IMR-90 (cell line): ENCODE data around the gene CIAO2A. TPM values are rescaled to one million over a fixed set of nuclear protein-coding genes. Genes with fewer than 3 reads are reported as not detected.

Experiments
- ATAC-seq: fragments of 200-7000 bp; cut with Tn5 transposase; 2 replicates; pipeline ENCODE4 v1.9.1; 2020; ENCODE audit warnings: low read depth, mild to moderate bottlenecking, moderate library complexity
- BruUV-seq: library from RNA; stranded (reverse); fragments of 400-500 nt; replicated peaks from 2 replicates; lab custom pipeline; 2021; lab: Mats Ljungman, UMichigan
- CTCF ChIA-PET: fragments of 300-600 bp; formaldehyde crosslinking; extraction: SDS; loops from one replicate; lab custom pipeline; 2021; ENCODE audit warnings: antibody characterized with exemption; lab: Yijun Ruan, JAX
- POLR2A ChIA-PET: fragments of 300-600 bp; sonication (Branson Sonifier 250); formaldehyde crosslinking; loops from one replicate; lab custom pipeline; 2022; ENCODE audit warnings: antibody characterized with exemption; ENCODE audit not compliant: unreplicated experiment; lab: Charles Lee
- DNase-seq: peaks from one replicate; pipeline ENCODE4 v3.0.0; 2013
- H2AFZ ChIP-seq: replicated peaks from 2 replicates; pipeline ENCODE3; 2013; ENCODE audit warnings: low read length, mild to moderate bottlenecking; ENCODE audit not compliant: poor library complexity
- H2AK5ac ChIP-seq: 2 replicates; pipeline ENCODE4 v1.6.1; 2013; ENCODE audit warnings: low read depth, low read length, inconsistent platforms
- H2AK9ac ChIP-seq: replicated peaks from 2 replicates; pipeline ENCODE3; 2013; ENCODE audit warnings: mild to moderate bottlenecking, low read depth, low read length, moderate library complexity; ENCODE audit not compliant: poor library complexity
- H2BK120ac ChIP-seq: 2 replicates; pipeline ENCODE4 v1.6.1; 2013; ENCODE audit warnings: low read depth, low read length, inconsistent platforms
- H2BK15ac ChIP-seq: 3 replicates; pipeline ENCODE4 v1.6.1; 2013; ENCODE audit warnings: low read depth, low read length, inconsistent platforms
- H2BK20ac ChIP-seq: 2 replicates; pipeline ENCODE4 v1.6.1; 2013; ENCODE audit warnings: low read depth, mild to moderate bottlenecking, inconsistent platforms, low read length, moderate library complexity
- H2BK5ac ChIP-seq: 2 replicates; pipeline ENCODE4 v1.6.1; 2013; ENCODE audit warnings: mild to moderate bottlenecking, low read depth, low read length, inconsistent platforms; ENCODE audit not compliant: poor library complexity, severe bottlenecking
- H3K14ac ChIP-seq: replicated peaks from 2 replicates; pipeline ENCODE4 v1.6.1; 2013; ENCODE audit warnings: low read depth, low read length, inconsistent platforms
- H3K18ac ChIP-seq: 2 replicates; pipeline ENCODE4 v1.6.1; 2013; ENCODE audit warnings: low read depth, low read length, control low read depth
- H3K23ac ChIP-seq: 2 replicates; pipeline ENCODE4 v1.6.1; 2013; ENCODE audit warnings: low read depth, low read length, inconsistent platforms
- H3K27ac ChIP-seq: 2 replicates; pipeline ENCODE4 v1.5.1; 2013; ENCODE audit warnings: mild to moderate bottlenecking, control low read depth, low read length; ENCODE audit not compliant: insufficient read depth
- H3K27me3 ChIP-seq: 2 replicates; pipeline ENCODE4 v1.6.1; 2013; ENCODE audit warnings: low read length; ENCODE audit not compliant: control insufficient read depth, insufficient read depth
- H3K36me3 ChIP-seq: 2 replicates; pipeline ENCODE4 v1.6.1; 2013; ENCODE audit warnings: low read length, mixed read lengths; ENCODE audit not compliant: control insufficient read depth, insufficient read depth
- H3K4ac ChIP-seq: 2 replicates; pipeline ENCODE4 v1.6.1; 2013; ENCODE audit warnings: low read depth, low read length, inconsistent platforms
- H3K4me1 ChIP-seq: 2 replicates; pipeline ENCODE4 v1.6.1; 2013; ENCODE audit warnings: low read length, mixed read lengths; ENCODE audit not compliant: control insufficient read depth, insufficient read depth
- H3K4me2 ChIP-seq: 2 replicates; pipeline ENCODE4 v1.6.1; 2013; ENCODE audit warnings: low read depth, mild to moderate bottlenecking, control low read depth, low read length, moderate library complexity
- H3K4me3 ChIP-seq: 2 replicates; pipeline ENCODE4 v1.5.1; 2013; ENCODE audit warnings: low read depth, mild to moderate bottlenecking, control low read depth, low read length, moderate library complexity; ENCODE audit not compliant: insufficient read depth
- H3K56ac ChIP-seq: 2 replicates; pipeline ENCODE4 v1.6.1; 2013; ENCODE audit warnings: low read length, inconsistent platforms; ENCODE audit not compliant: insufficient read depth; ENCODE audit errors: extremely low read depth
- H3K79me1 ChIP-seq, 2 experiments: 2 replicates each; pipeline ENCODE4 v1.6.1; 2013; ENCODE audit warnings: low read length in 2 of 2, inconsistent platforms in 1 of 2, low read depth in 1 of 2
- H3K9ac ChIP-seq: 2 replicates; pipeline ENCODE4 v1.6.1; 2013; ENCODE audit warnings: low read depth, low read length, control low read depth
- H3K9me1 ChIP-seq: 2 replicates; pipeline ENCODE4 v1.6.1; 2013; ENCODE audit warnings: low read length, inconsistent platforms; ENCODE audit not compliant: insufficient read depth
- H3K9me3 ChIP-seq: 2 replicates; pipeline ENCODE4 v1.6.1; 2013; ENCODE audit warnings: low read length; ENCODE audit not compliant: control insufficient read depth, insufficient read depth
- H4K20me1 ChIP-seq: 2 replicates; pipeline ENCODE4 v1.6.1; 2013; ENCODE audit warnings: low read length, inconsistent platforms; ENCODE audit not compliant: insufficient read depth
- H4K5ac ChIP-seq: 2 replicates; pipeline ENCODE4 v1.6.1; 2013; ENCODE audit warnings: mild to moderate bottlenecking, low read depth, low read length, control low read depth
- H4K8ac ChIP-seq, 2 experiments: 2 replicates each; pipeline ENCODE4 v1.6.1; 2013; ENCODE audit warnings: low read depth in 2 of 2, low read length in 2 of 2, control low read depth in 1 of 2, inconsistent platforms in 1 of 2
- H4K91ac ChIP-seq: 2 replicates; pipeline ENCODE4 v1.6.1; 2013; ENCODE audit warnings: low read depth, low read length, inconsistent platforms; ENCODE audit not compliant: insufficient read depth
- BHLHE40 ChIP-seq: fragments of 150-350 bp; IDR thresholded peaks from 2 replicates; pipeline ENCODE4 v1.6.1; 2016; ENCODE audit warnings: mild to moderate bottlenecking, low read depth, low read length
- CEBPB ChIP-seq: IDR thresholded peaks from 2 replicates; pipeline ENCODE4 v1.6.1; 2012; ENCODE audit warnings: low read depth, low read length, improper control_type of control experiment
- CHD1 ChIP-seq: IDR thresholded peaks from 2 replicates; pipeline ENCODE4 v1.6.1; 2012; ENCODE audit warnings: low read depth, low read length, improper control_type of control experiment
- FOS ChIP-seq: fragments of 150-350 bp; IDR thresholded peaks from 2 replicates; pipeline ENCODE4 v1.6.1; 2016; ENCODE audit warnings: low read depth, low read length
- MAFK ChIP-seq: IDR thresholded peaks from 2 replicates; pipeline ENCODE4 v1.6.1; 2012; ENCODE audit warnings: low read depth, low read length, improper control_type of control experiment
- MAZ ChIP-seq: IDR thresholded peaks from 2 replicates; pipeline ENCODE4 v1.6.1; 2012; ENCODE audit warnings: low read depth, mild to moderate bottlenecking, low read length, improper control_type of control experiment, moderate library complexity, borderline replicate concordance
- MXI1 ChIP-seq: IDR thresholded peaks from 2 replicates; pipeline ENCODE4 v1.6.1; 2012; ENCODE audit warnings: low read depth, mild to moderate bottlenecking, low read length, moderate library complexity, borderline replicate concordance
- NFE2L2 ChIP-seq: fragments of 150-350 bp; IDR thresholded peaks from 2 replicates; pipeline ENCODE4 v1.6.1; 2016; ENCODE audit warnings: low read depth, mild to moderate bottlenecking, low read length
- POLR2A ChIP-seq: IDR thresholded peaks from 2 replicates; pipeline ENCODE4 v1.6.1; 2012; ENCODE audit warnings: mild to moderate bottlenecking, low read depth, low read length
- RAD21 ChIP-seq: IDR thresholded peaks from 2 replicates; pipeline ENCODE4 v1.6.1; 2012; ENCODE audit warnings: low read length, improper control_type of control experiment
- RCOR1 ChIP-seq: IDR thresholded peaks from 2 replicates; pipeline ENCODE4 v1.6.1; 2012; ENCODE audit warnings: mild to moderate bottlenecking, low read length, improper control_type of control experiment; ENCODE audit not compliant: insufficient replicate concordance
- RFX5 ChIP-seq: IDR thresholded peaks from 2 replicates; pipeline ENCODE4 v1.8.0; 2012; ENCODE audit warnings: low read depth, mild to moderate bottlenecking, low read length, moderate library complexity
- SMC3 ChIP-seq: fragments of 150-350 bp; IDR thresholded peaks from 2 replicates; pipeline ENCODE4 v1.6.1; 2016; ENCODE audit warnings: low read depth, mild to moderate bottlenecking, antibody characterized with exemption, low read length, moderate library complexity
- WGBS, 2 experiments: methylation state at CpG; one replicate each; pipeline versions ENCODE4 v1.1.5 to v1.1.7; 2013; ENCODE audit warnings: missing lambda C conversion rate in 2 of 2; ENCODE audit not compliant: insufficient read length in 1 of 2; ENCODE audit errors: extremely low coverage in 2 of 2; 5-methylcytosine and 5-hydroxymethylcytosine counted together
- dilution Hi-C: fragments of 300-500 bp; cut with HindIII; formaldehyde crosslinking; loops from one replicate; pipeline ENCODE4 v1.14.3; 2018; ENCODE audit warnings: low sequenced_read_pairs; ENCODE audit not compliant: unreplicated experiment
- in situ Hi-C: fragments of 300-500 bp; cut with MboI; formaldehyde crosslinking; loops from 3 replicates; pipeline ENCODE4 v1.14.3; 2019; ENCODE audit warnings: low sequenced_read_pairs, inconsistent platforms, mixed read lengths
- intact Hi-C: fragments of 100-400 bp; cut with micrococcal nuclease; formaldehyde crosslinking; loops from 2 replicates; pipeline ENCODE4 v1.10.0; 2022
- polyA plus RNA-seq, 3 experiments: library from polyadenylated mRNA; depleted of rRNA; stranded (reverse); fragments of >200 nt; gene quantifications; 2 replicates each; pipeline ENCODE4 v1.2.3, GENCODE V29; 2012; ENCODE audit warnings: low replicate concordance in 1 of 3
- total RNA-seq: library from RNA; depleted of rRNA; stranded (reverse); fragments of >200 nt; gene quantifications from 2 replicates; pipeline ENCODE4 v1.2.3, GENCODE V29; 2012
- TF ChIP-seq, protein P1 (sequence below): fragments of 150-350 bp; IDR thresholded peaks from 2 replicates; pipeline ENCODE4 v1.6.1; 2016; ENCODE audit warnings: low read depth, mild to moderate bottlenecking, low read length, moderate library complexity, borderline replicate concordance
- TF ChIP-seq, protein P2 (sequence below): fragments of 150-350 bp; IDR thresholded peaks from 2 replicates; pipeline ENCODE4 v1.6.1; 2017; ENCODE audit warnings: mild to moderate bottlenecking, antibody characterized with exemption, low read length, low read depth
- TF ChIP-seq, protein P3 (sequence below): conservative IDR thresholded peaks from 2 replicates; pipeline ENCODE4 v1.5.1; 2012; ENCODE audit warnings: mild to moderate bottlenecking, low read depth, low read length, improper control_type of control experiment

Gene CIAO2A
- total and polyA plus RNA-seq, 2 of the 4 experiments (the other 2 are of a cell fraction): 36.7 to 38.3 TPM

DNA sequence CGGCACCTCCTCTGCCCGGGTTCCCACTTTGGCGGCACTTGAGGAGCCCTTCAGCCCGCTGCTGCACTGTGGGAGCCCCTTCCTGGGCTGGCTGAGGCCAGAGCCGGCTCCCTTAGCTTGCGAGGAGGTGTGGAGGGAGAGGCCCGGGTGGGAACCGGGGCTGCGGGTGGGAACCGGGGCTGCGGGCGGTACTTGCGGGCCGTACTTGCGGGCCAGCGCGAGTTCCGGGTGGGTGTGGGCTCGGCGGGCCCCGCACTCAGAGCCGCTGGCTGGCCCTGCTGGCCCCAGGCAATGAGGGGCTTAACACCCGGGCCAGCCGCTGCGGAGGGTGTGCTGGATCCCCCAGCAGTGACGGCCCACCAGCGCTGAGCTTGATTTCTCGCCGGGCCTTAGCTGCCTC lies 32.9 kb downstream of the CIAO2A start:
- Histone ChIP-seq H3K27ac (no peak overlapping the region), H2AK5ac (no peak overlapping the region), H3K23ac (no peak overlapping the region), H2AK9ac (no peak overlapping the region), H3K9ac (no peak overlapping the region), H4K20me1 (no peaks in the 10 kb centered on the region), H4K8ac (no peak overlapping the region), H4K5ac (no peak overlapping the region), H3K9me3 (no peaks in the 10 kb centered on the region), H2BK120ac (no peak overlapping the region), H3K4me3 (no peak overlapping the region), H3K18ac (no peak overlapping the region), H3K36me3 (no peaks in the 10 kb centered on the region), H3K4ac (no peak overlapping the region), H3K56ac (no peak overlapping the region), H2BK5ac (no peak overlapping the region), H4K91ac (no peak overlapping the region), H2BK20ac (no peak overlapping the region), H3K4me1 (no peaks in the 10 kb centered on the region), H3K79me1 (no peaks in the 10 kb centered on the region), H3K14ac (no peak overlapping the region), H3K4me2 (no peak overlapping the region), H2BK15ac (no peak overlapping the region), H3K27me3 (no peaks in the 10 kb centered on the region), H2AFZ (no peak overlapping the region), H3K9me1 (no peaks in the 10 kb centered on the region)
- ChIA-PET CTCF (no interaction called here), POLR2A (no interaction called here)
- intact Hi-C loops: loop anchor here (10.0 kb wide), 1 partner anchor 596 kb away; no protein-coding TSS in a partner anchor
- dilution Hi-C loops: no loop called here
- WGBS, 2 experiments: 92% methylated on average over 9 of the region's 29 CpGs; no CpG with 5 or more reads in 1 of the 2 experiments
- DNase-seq: no peak
- in situ Hi-C loops: loop anchor here (25.0 kb wide), 2 partner anchors 423 to 773 kb away; partner anchors contain the start of gene APH1B
- no peak for ATAC-seq
- TF ChIP-seq, protein P1, sequence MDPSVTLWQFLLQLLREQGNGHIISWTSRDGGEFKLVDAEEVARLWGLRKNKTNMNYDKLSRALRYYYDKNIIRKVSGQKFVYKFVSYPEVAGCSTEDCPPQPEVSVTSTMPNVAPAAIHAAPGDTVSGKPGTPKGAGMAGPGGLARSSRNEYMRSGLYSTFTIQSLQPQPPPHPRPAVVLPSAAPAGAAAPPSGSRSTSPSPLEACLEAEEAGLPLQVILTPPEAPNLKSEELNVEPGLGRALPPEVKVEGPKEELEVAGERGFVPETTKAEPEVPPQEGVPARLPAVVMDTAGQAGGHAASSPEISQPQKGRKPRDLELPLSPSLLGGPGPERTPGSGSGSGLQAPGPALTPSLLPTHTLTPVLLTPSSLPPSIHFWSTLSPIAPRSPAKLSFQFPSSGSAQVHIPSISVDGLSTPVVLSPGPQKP: no peak
- TF ChIP-seq MAZ (no peak), CHD1 (no peak), MXI1 (no peak), BHLHE40 (no peak), FOS (no peak), SMC3 (no peak), RCOR1 (no peak), CEBPB (no peak), RFX5 (no peak), NFE2L2 (no peak), RAD21 (no peak), POLR2A (no peak), MAFK (no peak)
- TF ChIP-seq, protein P2, sequence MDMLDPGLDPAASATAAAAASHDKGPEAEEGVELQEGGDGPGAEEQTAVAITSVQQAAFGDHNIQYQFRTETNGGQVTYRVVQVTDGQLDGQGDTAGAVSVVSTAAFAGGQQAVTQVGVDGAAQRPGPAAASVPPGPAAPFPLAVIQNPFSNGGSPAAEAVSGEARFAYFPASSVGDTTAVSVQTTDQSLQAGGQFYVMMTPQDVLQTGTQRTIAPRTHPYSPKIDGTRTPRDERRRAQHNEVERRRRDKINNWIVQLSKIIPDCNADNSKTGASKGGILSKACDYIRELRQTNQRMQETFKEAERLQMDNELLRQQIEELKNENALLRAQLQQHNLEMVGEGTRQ: no peak
- TF ChIP-seq, protein P3, sequence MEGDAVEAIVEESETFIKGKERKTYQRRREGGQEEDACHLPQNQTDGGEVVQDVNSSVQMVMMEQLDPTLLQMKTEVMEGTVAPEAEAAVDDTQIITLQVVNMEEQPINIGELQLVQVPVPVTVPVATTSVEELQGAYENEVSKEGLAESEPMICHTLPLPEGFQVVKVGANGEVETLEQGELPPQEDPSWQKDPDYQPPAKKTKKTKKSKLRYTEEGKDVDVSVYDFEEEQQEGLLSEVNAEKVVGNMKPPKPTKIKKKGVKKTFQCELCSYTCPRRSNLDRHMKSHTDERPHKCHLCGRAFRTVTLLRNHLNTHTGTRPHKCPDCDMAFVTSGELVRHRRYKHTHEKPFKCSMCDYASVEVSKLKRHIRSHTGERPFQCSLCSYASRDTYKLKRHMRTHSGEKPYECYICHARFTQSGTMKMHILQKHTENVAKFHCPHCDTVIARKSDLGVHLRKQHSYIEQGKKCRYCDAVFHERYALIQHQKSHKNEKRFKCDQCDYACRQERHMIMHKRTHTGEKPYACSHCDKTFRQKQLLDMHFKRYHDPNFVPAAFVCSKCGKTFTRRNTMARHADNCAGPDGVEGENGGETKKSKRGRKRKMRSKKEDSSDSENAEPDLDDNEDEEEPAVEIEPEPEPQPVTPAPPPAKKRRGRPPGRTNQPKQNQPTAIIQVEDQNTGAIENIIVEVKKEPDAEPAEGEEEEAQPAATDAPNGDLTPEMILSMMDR: no peak
- BruUV-seq: no TSS peak
